Stomach (tissue), 4 donors: ENCODE measurements around the gene SECTM1.
"Not testable (repeated sequence)": the region's sequence is repeated elsewhere in the genome, so short reads cannot be mapped to it uniquely, and the experiment has no call there.

Source experiments
- CTCF ChIP-seq, 7 experiments: fragments of 450-650 bp in 4 of 7; fragments of 200-600 bp in 3 of 7; sonication (generic) in 3 of 7; IDR thresholded peaks; one replicate each; pipeline ENCODE4 v1.5.1; 2016 to 2019; ENCODE audit warnings: antibody characterized with exemption in 7 of 7, control low read depth in 2 of 7, mild to moderate bottlenecking in 1 of 7
- POLR2A ChIP-seq, 4 donors: fragments of 450-650 bp; IDR thresholded peaks; one replicate each; pipeline ENCODE4 v1.6.1; 2016; ENCODE audit warnings: antibody characterized with exemption in 4 of 4, control low read depth in 2 of 4, mild to moderate bottlenecking in 1 of 4, moderate library complexity in 1 of 4
- POLR2AphosphoS5 ChIP-seq, 3 donors: sonication (generic); formaldehyde crosslinking; IDR thresholded peaks; one replicate each; pipeline ENCODE4 v1.6.1; 2016; ENCODE audit warnings: antibody characterized with exemption in 3 of 3

GRCh38 chr17:82377294-82377693 lies 43.7 kb upstream of the SECTM1 start:
- not testable (repeated sequence) for TF ChIP-seq CTCF, POLR2AphosphoS5, POLR2A (IDR thresholded peaks at IDR 0.05)
